NCI-H526 treated with DMSO at 0.1 percent for 48 hours (cell line): ENCODE data around the gene GABRR2.

ENCODE experiments used
- DNase-seq: peaks from one replicate; lab custom pipeline; 2025; lab: John Stamatoyannopoulos, UW

GABRR2 gene

DNA sequence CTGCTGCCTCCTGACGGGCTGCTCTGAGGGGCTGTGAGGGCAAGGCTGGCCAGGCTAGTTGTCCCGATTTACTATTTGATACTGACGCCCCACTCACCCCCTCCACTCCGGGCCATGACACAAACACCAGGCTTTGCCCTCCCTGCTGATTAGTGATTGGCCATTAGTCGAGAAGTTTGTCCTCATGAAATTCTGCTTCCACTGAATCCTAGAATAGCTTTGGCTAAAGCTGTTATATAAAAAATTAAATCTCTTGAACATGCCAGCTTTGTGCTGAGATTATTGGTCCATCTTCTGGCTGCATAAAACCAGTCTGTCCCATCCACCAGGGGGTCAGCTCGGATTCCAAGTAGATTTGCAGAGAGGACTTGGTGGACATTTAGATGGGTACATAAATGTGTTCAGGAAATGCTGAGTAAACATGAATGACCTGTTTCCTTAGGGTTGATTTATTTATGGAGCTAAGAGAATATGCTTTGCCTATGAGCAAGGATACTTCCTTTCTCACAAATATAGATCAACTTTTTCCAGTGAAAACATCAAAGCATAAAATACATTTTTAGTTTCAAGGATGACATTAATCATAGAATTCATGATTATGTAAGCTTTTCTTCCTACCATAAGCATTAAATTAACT is at the start of gene GABRR2:
Gene GABRR2, minus strand, starts transcription at position 51 of the 637 bp plus-strand sequence. CDS start 134 bp downstream, outside the sequence.
- no peak for DNase-seq

DNA sequence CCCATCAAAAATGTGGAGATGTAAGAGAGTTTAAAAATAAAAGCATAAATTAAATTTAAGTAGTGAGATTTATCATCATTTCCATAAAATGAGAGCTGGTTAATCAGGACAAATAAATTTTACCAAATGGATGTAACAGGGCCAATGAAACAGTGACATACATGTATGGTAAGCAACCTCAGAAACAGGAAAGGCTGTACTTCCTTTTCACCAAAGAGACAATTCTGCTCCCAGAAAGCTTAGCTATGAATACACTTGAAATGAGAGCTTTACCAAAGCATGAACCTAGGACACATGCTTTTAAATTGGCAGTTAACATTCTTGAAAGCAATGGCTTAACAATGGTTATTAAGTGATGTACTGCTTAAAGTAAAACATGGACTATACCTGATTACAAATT is 49.5 kb upstream of the GABRR2 start:
- DNase-seq: no peak

DNA sequence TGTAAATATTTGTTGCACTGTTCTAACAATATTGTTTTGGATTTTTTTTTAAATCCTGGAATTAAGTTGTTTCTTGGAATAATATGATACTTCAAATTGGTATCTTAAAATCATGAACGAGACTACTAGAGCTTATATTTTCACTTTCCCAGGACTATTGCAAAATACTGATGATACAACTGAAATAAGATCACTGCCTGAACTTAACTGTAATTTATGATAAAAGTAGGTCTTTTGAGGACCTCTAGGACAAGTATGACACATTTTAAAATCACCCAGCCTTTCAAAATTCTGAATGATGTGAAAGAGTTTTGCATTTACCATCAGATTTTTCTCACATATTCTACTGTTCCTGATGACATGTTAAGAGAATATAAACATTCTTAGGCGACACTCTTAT is 46.1 kb upstream of the GABRR2 start:
- no peak for DNase-seq

DNA sequence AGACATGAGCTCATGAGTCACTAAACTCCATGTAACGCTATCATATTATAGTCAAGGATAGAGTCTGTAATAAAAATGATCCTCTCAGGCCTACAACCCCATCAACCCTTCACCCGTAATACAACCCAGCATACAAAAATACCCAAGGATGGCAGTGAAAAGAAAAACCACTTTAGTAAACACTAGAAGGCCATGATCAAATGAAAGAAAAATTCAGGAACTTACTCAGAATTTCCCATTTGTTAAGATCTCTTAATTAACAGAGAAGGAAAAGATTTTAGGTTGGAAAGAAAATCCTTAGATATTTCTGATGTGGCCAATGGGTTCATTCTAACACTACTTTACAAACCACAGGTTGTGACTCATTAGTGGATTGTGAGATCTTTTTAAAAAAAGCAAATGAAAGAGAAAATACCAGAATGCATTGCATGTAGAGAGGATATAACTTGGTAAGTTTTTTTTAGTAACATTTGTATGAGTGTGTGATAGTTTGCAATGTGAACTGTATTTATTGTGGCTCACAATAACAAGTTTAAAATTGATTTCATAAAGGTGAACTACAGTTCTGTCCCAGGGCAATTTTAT is 45.4 kb upstream of the GABRR2 start:
- DNase-seq: no peak

DNA sequence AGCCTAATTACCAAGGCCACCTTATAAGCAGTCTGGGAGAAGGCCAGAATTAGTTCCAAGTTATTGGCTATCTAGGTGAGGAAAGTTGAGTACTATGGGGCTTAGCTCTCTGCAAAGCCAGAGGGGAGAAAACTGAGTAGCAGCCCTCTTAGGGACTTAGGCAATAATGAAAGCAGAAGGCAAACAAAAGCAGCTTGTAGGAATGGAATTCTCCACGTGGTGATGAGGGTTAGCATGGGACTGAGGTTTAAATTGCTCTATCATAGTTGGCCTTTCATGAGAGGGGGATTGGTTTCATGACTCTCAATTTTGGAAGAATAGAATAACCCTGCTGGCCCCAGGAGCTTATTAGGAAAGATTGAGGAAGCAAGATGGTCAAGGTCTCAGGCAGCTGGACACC is 44.5 kb upstream of the GABRR2 start:
- no peak for DNase-seq

DNA sequence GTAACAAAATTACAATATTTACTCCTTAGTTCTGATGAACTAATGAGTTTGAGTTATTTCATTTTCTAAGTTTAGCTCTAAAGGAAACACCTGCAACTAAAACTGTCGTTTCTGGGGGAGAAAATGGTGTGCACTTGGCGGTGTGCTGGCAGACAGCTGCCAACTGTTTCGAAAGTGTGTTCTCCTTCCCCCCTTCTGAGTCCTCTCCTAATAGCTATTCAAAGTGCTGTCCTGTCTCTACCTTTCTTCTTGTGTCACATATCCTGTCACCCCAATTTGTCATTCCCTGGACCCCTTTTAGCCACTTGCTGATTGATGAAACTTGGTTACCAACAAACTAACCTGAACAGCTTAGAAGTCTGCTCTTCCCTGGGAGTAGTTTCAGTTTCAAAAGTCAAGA is 42.3 kb upstream of the GABRR2 start:
- no peak for DNase-seq

DNA sequence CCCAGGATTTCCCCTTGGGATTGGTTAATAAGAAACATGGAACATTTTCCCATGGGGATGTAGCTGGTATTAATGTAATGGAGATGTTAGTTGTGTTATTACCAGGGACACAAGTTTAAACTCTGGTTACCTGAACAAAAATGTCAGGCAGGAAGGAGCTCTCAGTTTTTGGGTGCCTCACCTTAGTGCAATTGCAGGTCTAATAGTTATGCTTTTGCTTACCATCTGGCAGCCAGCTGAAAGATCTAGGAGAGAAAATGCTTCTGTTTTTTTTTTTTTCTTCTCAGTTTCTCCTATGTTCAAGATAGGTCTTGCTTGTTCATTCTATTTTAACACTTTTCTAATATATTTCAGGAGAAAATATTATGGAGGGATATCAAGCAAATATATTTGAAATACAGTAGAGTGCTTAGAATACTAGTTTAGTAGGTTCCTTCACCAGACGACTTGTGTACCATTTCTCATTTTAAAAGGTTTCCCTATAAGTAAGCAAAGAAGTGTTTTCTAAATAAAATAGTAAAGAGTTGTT is 41.6 kb upstream of the GABRR2 start:
- DNase-seq: no peak

DNA sequence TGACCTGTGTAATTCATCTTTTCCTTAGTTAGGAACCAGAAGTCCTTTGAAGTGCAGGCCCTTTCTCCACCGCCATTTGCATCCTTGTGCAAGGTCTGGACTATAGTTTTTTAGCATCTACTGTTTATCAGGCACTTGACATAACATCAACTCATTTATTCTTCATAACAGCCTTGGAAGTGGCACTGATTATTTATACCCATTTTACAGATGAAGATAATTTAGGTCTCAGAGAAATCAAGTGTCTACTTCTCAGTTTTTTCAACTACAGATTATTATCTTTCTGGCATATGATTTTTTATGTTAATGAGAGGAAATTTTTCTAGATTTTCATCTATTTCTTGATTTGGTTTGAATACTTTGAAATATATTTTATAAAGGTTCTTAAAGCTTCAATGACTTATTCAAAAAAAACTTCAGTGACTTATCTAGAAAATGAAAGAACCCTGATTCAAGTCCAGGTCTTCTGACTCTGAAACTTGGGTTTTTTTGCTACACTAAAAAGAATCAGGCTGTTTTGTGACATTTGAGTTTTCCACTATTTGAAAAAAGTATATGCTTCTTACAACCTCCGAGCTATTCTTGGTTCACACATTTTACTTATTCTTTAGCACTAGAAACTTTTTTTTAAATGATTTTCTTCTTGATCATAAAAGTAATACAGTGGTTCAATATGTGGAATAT is 40.6 kb upstream of the GABRR2 start:
- DNase-seq: no peak

DNA sequence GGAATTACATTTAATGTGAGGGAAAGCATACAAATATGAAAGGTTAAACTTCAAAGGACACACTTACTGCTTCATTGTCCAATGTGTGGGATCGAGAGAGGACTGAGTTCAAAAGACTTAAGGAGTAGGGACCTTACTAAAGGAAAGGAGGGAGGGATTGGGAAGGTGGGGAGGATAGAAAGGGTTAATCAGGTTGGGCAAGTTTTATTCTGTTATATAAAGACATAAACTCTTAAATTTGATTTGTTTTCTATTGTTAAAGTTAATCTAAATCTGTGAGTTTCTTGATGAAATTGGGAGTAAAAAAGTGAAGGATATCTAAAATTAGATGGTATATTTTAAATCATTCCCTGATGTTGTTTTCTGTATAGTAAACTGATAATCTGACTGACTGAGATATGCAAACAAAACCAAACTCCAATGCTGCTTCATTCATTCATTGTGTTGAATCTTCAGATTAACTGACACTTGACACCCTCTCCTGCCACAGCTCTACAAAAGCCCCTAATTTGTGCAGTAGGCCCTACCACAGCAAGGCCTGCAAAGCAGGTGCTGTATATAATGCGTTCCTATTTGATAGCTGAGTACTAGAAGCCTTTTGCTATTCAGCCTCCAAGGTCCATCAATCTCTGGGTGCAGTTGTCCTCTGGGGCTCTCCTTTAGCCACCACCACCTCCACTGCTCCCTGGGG is 38.7 kb upstream of the GABRR2 start:
- DNase-seq: no peak

DNA sequence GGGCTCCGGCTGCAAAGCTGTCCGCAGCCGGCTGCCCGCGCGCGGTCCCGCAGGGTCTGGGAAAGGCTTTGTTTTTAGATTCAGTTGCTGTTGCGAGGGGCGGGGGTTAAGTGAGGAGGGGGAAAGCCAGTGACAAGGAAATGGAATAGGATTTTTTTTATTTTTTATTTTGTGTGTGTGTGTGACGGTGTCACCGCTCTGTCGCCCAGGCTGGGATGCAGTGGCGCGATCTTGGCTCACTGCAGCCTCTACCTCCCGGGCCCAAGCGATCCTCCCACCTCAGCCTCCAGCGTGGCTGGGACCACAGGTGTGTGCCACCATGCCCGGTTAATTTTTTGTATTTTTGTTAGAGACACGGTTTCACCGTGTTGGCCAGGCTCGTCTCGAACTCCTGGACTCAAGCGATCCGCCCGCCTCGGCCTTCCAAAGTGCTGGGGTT is 38.0 kb upstream of the GABRR2 start:
- DNase-seq: no peak

DNA sequence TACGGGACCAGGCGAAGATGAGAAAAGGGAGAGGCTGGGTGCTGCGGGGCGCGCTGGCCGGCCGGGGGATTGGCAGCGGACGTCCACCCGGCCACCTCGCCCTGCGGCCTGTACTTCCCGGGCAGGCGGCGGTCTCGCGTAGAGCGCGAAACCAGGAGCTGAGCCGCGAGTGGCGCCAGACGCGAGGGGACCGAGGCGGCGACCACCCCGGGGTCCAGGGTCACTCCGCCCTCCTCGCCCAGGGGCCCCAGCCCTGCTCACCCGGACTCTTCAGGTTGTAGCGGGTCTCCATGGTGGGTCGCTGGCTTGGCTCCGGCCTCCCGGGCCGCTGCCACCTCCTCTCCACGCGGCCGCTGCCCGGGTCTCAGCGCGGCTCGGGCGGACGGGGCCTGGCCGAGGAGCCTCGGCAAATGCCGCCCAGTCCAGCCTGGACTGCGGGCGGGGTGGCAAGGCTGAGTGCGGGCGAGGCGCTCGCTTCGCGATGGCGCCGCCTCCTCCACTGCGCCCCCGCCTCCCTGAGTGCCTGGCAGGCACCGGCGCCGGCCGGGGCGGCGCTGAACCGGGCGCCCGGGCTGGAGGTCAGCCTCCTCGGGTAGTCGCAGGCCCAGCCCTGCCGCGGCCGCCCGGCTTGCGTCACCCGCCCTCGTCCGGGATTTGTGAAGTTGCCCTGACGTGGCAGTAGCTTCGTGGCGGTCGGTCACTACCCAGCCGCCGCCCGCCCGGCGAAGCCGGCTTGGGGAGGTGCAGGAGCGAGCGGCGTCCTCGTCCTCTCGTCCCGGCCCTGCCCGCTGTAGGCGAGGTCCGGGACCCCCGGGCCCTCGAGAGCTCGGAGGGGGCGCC is 37.4 kb upstream of the GABRR2 start, which contains the start of gene UBE2J1:
Gene UBE2J1, minus strand, starts transcription at position 445 of the 840 bp plus-strand sequence. Its CDS starts 153 bp downstream, at position 292.
- peak; percentile 45 for DNase-seq

DNA sequence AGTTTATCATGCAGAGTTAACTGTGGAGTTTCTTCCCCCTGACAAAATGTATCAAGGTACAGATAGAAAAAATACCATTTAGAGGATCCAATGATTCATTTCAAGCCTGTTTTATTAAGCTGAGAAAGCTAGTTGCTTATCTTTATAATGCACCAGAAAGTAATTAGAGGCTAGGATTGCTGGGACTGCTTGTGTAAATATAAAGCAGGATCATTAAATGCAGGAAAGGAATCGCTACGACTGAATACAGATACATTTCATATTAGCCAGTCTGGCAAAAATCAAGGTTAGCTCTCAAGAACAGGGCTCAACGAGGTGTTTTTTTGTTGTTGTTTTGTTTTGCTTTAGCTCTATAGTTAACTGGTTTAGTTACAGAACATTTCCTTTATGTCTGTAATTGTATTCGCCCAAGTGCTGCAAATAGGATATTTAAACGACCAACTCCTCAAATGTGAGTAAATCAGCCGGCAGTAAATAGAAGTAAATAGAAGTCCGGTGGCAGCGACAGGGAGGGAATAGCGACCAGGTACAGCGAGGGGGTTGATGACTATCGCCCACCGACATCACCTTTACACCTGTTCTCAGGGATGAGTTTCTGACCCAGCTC is 36.7 kb upstream of the GABRR2 start:
- peak; percentile 45 for DNase-seq

DNA sequence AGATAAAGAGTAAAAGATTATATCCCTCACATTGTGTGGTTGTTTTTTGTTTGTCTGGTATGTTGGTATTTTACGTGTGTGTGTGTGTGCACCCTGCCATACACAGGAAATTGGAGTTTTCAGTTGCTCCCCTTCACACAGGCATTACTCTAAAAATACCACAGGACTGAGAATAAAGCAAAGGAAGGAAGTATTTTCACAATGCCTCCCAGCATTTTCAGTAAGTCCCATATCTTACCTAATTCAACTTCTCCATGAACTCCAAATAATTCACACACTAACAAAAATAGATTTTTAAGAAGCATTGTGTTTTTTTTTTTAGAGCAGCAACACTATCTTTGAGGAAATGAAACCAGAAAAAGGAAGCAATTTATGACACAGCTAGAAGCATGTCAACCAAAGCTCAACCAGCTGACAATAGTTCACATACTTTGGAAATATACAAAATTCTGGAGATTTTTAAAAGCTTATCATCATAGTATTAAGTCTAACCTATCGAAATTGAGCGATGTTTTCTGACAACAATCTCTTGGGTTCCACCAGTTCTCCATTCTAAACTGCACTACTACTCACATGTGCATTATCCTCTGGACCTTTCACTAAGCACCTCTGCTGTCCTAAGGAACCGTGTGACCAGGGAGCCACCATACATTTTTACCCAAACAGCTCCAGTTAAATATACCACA is 35.3 kb upstream of the GABRR2 start:
- no peak for DNase-seq

DNA sequence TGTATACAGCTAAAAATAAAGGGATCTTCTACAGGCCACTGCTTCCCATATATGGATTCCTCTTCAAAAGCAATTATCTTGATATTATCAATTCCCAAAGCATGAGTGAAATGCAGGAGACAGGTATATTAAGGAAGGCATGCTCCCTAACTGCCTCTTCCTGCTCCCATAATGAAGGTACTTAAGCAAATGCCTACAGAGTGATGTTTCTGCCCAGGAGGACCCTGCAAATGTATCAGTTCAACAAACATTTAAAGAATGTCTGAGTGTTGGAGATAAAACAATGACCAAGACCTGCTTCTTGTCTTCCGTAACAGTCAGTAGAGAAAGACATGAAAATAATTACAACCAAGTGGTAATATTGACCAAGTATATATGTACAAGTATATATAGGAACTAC is 33.3 kb upstream of the GABRR2 start:
- no peak for DNase-seq

DNA sequence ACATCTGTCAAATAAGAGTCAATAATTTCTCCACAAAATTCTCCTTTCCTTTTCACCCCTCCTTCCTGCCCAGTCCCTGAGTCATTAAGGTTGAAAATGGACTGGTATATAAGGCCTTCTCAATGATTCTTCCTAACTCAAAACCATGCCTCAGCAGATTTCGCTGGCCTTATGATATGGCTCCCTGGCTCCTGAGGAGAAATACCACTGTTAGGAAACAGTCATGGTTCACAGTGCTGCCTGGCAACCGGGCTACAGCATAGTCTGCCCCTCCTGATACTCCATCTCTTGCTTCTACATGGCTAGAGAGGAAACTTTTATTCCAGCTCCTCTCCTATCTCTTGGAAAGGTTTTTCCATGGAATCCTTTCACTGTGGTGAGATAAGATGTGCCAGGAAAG is 32.7 kb upstream of the GABRR2 start:
- no peak for DNase-seq

DNA sequence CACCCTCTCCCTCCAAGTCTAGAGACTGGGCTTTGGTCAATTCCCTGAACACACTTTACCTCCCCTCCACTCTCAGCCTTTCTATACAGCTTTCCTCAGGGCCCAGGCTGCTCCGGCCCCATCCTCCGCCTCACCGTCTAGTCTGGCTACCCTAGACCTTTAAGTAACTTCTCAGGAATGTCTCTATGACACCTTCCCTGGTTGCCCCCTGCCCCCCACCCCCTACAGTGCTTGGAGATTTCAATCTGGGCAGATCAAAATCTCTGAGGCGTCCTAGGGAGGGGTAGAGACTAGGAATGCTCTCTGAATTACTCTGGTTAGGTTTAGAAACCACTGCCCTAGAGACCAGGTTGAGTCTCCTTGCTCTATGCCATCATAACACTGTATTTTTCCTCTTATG is 31.3 kb upstream of the GABRR2 start:
- no peak for DNase-seq

DNA sequence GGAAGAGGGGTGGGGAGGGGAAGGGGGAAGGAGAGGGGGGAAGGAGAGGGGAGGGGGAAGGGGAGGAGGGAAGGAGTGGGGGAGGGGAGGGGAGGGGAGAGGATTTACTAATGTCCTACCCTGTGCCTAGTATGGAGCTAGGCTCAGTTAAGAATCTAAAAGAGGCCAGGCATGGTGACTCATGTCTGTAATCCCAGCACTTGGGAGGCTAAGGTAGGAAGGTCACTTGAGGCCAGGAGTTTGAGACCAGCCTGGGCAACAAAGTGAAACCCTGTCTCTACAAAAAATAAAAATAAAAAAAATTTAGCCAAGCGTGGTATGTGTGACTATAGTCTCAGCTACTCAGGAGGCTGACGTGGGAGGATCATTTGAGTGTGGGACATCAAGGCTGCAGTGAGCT is 24.5 kb upstream of the GABRR2 start:
- DNase-seq: no peak

DNA sequence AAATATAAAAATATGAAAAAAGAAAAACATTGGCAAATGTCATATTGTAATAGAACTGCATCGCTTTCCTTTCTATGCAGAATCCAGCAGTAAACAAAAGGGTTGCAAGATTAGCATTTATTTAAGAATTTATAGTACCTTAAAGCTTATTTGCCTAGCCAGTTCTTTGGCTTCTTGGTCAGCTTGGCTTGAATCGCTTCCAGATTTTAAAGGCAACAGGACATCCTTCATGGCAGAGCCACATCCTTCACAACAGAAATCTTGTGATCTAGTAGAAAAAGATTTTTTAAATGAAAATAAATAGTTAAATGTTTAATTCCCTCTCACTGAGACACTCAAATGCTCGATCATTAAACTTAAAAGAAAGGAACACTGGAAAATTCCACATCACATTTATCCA is 20.1 kb upstream of the GABRR2 start:
- no peak for DNase-seq

DNA sequence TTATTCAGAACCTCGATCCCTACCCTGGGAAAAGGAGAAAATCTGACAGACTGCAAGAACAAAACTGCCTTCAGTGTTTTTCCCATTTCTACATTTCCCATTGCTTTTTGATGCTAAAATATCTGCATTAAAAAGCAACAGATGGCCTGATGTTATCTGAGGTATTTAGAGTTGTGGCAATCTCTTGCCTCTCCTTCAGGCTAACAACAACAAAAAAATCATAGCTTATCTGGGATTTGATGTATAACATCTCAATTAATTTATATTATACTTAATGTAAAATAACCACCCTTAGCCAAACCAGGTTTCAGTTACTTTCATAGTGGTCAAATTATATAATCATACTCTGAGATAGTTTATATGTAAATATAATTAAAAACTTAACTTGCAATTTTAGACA is 15.8 kb upstream of the GABRR2 start:
- no peak for DNase-seq

DNA sequence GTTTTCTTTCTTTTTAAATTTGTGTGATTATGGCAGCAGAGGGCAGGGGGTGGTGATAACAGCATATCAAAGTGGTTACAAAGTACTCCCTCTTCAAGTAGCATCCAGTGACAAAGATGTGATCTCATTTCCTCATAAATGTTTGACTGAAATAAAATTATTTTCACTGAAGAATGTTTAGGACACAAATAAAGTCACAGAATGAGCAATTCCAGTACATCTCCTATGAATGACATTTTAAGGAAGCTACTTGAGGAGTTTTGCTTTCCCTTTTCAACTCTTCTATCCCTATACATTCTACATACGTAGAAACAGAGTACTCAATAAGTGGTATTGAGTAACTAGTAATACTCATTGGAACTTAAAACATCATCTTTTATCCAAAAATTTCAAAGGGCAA is 13.9 kb upstream of the GABRR2 start:
- DNase-seq: no peak

DNA sequence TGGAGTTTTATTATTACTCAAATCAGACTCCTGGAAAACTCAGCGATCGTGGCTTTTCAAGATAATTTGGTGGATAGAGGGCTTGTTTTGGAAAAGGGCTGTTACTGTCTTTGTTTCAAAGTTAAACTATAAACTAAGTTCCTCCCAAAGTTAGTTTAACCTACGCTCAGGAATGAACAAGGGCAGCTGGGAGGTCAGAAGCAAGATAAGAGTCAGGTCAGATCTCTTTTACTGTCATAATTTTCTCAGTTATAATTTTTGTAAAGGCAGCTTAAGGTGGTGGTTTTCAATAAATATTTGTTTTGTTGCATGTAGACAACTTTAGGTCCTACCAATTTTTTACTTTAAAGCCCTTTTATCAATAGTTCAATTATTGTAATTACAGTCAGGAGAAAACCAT is 9.2 kb upstream of the GABRR2 start:
- DNase-seq: no peak
